HG03108 (cell line): ENCODE measurements around the gene NMNAT3.
A peak's percentile ranks its signal among the peaks of the same experiment; 100 is the strongest.
"Not testable (repeated sequence)": the region's sequence is repeated elsewhere in the genome, so short reads cannot be mapped to it uniquely, and the experiment has no call there.

Source experiments
- ATAC-seq: cut with Tn5 transposase; IDR thresholded peaks from one replicate; pipeline ENCODE4 v1.9.1; 2021; ENCODE audit warnings: moderate library complexity; ENCODE audit not compliant: unreplicated experiment

The NMNAT3 gene

DNA sequence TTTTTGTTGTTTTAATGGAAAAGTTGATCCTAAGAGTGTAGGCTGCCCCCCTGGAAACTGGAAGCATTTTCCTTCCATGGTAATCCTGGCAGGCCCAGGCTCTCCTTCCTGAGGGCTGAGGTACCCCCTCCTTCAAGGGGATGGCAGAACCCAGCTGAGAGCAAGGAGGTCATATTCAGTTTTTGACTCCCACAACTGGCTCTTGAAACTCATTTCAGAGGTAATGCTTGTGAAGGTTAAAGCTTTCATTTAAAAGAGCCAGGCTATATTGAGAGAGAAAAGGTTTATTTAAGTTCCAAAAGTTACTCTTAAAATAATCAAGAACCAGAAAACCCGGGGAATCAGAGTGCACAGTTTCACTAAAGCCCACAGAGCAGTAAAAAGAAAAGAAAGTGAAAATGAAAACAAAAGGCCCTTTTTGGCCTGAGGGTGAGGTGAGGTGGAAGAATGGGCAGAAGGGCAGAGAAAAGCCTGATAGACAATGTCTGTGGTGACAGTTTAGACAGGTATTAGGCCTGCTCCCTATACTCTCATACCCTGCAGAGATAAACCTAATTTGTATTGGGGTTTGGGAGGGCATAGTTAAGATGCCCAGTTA is 91.3 kb downstream of the NMNAT3 start:
- ATAC-seq: peak; percentile 79

- ATAC-seq: no peak
Observed at GRCh38 chr3:139585820-139586219, 92.0 kb downstream of the NMNAT3 start.

DNA sequence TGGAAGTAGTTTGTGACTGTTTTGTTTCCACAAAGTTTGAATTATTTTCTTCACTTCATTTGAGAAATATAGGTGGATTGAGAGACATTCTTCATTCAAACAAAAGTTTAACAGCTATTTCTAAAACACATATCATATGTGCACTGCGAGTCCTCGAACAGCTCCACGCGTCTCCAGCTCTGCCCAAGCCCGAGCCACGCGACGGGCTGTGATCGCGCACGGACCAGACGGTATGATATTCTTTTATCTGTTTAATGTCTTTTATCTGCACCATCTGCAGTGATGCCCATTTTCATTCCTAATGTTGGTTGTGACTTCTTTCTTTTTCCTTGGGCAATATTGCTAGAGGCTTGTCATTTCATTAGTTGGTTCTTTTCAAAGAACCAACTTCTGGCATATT is 94.1 kb downstream of the NMNAT3 start:
- ATAC-seq: not testable (repeated sequence)

GRCh38 chr3:139578783-139579182 is 99.0 kb downstream of the NMNAT3 start:
- ATAC-seq: no peak

DNA sequence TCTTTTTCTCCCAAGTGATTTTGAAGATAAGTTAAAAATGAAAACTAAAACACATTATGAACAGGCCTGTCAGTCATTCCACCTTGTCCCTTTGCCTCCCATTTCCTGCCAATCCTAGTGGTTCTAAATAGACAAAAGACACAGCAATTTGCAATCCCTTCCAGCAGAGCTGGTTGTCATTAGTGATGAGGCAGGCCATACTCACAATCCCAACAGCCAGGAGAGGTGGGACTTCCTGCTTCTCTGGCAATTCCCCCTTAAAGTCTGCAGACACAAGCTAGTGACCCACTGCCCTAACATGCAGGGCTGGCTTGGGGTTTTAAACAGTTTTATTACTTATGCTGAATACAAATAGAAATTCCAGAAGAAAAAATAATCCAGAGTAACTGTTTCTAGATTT is 99.9 kb downstream of the NMNAT3 start:
- ATAC-seq: no peak

DNA sequence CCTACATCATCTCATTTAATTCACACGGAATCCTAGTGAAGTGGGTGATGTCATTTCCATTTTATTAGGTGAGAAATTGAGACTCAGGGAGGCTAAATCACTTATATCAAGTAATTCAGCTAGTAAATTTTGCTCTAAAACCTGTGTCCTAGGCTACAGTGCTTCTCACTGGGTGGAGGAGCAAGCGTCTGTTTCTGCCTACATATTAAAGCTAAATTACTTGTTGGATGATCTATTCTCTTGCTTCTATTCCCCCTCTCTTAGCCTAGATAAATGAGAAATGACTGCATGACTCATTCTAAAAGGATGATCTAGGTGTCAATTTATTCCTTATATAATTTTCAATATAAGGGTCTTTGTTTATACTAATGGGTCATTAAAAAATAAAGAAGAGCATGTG is 100.4 kb downstream of the NMNAT3 start:
- no peak for ATAC-seq

DNA sequence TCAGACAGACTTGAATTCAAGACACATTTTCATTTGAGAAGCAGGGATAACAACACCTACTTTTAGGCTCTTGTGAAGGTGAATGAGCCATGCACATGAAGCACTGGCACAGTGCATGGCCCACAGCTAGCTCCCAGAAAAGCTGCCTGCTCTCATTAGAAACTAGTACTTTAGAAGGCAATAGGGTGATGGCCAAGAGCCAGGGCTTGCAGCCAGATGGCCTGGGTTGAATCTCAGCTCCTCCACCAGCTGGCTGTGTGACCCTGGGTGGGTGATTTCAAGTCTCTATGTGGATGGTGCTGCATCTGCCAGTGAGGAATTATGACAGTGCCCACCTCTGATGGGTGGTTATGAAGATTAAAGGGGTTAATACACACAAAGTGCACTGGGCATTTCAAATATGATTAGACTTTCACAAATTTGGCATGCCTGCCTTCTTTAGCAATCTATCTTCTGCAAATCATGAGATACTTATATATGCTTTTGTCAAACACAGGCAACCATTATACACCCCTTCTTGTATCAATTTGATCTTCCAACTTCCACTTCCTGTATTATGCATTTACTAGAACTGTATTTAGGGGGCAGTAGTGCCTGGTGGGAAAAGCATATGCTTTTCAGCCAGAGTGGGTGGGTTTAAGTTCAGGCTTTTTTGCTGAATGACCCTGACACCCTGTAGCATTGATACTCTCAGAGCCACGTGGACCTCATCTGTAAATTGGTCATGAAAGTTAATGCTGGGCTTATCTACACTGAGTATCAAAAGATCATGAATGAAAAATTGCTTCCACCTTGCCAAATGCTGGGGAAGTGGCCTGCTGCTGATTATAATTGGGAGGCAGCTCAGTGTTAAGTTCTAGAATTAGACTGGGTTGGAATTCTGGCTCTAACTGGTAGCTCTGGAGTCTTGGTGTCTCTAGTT is 103.5 kb downstream of the NMNAT3 start:
- ATAC-seq: no peak

GRCh38 chr3:139572847-139573672 is 104.7 kb downstream of the NMNAT3 start:
- no peak for ATAC-seq

DNA sequence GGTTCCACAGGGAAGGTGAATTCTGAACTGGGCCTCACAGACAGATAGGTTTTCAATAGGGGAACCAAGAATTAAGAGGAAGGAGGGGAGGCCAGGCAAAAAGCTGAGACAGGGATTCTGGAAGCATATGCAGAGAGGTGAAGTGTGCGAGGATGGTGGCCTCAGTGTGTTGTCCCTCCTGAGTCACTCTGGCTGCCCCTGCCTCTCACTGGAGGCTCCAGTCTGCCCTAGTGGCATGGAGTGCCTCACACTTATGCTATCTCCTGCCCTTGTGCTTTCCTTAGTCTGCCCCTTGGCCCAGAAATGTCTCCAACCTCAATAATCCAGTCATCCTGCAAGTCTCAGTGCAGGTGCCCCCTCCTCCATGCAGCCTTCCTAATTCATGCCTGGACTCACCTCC is 106.1 kb downstream of the NMNAT3 start:
- no peak for ATAC-seq

GRCh38 chr3:139564294-139564861 is 113.4 kb downstream of the NMNAT3 start:
- ATAC-seq: no peak

- ATAC-seq: no peak
Observed at GRCh38 chr3:139561959-139562676, 115.7 kb downstream of the NMNAT3 start.

- ATAC-seq: no peak
Observed at GRCh38 chr3:139561255-139561817, 116.4 kb downstream of the NMNAT3 start.

DNA sequence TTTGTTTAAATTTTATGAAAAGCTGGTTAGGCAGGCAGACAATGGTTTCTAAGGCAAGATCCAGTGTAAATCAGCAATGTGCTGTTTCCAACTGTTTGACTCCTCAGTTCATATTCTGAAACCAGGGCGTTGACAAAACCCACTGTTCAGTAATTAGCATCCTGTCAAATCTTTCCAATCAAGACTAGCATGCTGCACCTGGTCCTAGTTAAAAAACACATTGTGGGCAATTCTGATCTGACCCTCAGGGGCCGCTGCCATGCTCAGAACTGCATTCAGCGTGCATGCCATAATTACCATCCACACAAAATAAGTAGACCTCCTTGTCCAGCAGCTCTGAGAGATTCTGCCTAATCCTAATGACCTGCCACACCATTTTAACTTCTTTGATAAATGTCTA is 117.4 kb downstream of the NMNAT3 start:
- ATAC-seq: no peak

GRCh38 chr3:139559541-139559940 is 118.2 kb downstream of the NMNAT3 start:
- ATAC-seq: no peak

GRCh38 chr3:139558351-139559266 is 119.2 kb downstream of the NMNAT3 start:
- ATAC-seq: no peak

GRCh38 chr3:139557041-139557440 is 120.7 kb downstream of the NMNAT3 start:
- ATAC-seq: no peak

GRCh38 chr3:139555249-139555648 is 122.5 kb downstream of the NMNAT3 start:
- no peak for ATAC-seq

DNA sequence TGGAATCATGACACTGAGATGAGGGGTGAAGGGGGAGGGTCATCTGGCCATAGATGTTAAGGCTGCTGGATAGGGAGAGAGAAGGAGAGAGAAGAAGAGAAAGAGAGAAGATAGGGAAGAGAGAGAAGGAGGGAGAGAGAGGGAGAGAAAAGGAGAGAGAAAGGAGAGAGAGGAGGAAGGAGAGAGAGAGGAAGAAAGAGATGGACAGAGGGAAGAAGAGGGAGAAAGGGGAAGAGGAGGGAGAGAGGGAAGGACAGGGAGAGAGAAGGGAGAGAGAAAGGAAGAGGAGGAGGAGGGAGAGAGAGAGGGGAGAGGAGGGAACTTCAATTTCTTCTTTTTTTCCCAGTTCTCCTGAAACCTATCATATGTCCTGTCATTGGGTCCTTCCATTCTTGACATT is 123.1 kb downstream of the NMNAT3 start:
- ATAC-seq: no peak
